Measurements from ENCODE around the gene PHACTR3. TPM values are rescaled to one million over a fixed set of nuclear protein-coding genes. Genes with fewer than 3 reads are reported as not detected.

PHACTR3 gene
- polyA plus RNA-seq, 1 experiment: not detected

- no peak overlapping the region for H3K27ac ChIP-seq (ENCODE audit: low read depth, low read length)
- DNase-seq (ENCODE audit: low read depth, low spot score): no peak
- ChIA-PET POLR2A (no interaction called here), CTCF (no interaction called here)
- TF ChIP-seq, protein P1, sequence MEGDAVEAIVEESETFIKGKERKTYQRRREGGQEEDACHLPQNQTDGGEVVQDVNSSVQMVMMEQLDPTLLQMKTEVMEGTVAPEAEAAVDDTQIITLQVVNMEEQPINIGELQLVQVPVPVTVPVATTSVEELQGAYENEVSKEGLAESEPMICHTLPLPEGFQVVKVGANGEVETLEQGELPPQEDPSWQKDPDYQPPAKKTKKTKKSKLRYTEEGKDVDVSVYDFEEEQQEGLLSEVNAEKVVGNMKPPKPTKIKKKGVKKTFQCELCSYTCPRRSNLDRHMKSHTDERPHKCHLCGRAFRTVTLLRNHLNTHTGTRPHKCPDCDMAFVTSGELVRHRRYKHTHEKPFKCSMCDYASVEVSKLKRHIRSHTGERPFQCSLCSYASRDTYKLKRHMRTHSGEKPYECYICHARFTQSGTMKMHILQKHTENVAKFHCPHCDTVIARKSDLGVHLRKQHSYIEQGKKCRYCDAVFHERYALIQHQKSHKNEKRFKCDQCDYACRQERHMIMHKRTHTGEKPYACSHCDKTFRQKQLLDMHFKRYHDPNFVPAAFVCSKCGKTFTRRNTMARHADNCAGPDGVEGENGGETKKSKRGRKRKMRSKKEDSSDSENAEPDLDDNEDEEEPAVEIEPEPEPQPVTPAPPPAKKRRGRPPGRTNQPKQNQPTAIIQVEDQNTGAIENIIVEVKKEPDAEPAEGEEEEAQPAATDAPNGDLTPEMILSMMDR (IDR thresholded peaks at IDR 0.05; ENCODE audit: low read depth, low read length): no peak
- no peaks in the 10 kb centered on the region for H3K27me3 ChIP-seq (ENCODE audit: control insufficient read depth, insufficient read depth, low read length)
- H3K9me3 ChIP-seq (ENCODE audit: control insufficient read depth, insufficient read depth, low read length): peaks cover 18% of the 10 kb centered on the region
- H3K4me3 ChIP-seq (ENCODE audit: low read depth, low read length): no peak overlapping the region
These were observed 132.8 kb downstream of the PHACTR3 start for GRCh38 chr20:59737073-59737666.

GRCh38 chr20:59737816-59738215 lies 133.5 kb downstream of the PHACTR3 start:
- Histone ChIP-seq H3K9me3 (ENCODE audit: control insufficient read depth, insufficient read depth, low read length) (peaks cover 25% of the 10 kb centered on the region), H3K27me3 (ENCODE audit: control insufficient read depth, insufficient read depth, low read length) (no peaks in the 10 kb centered on the region), H3K27ac (ENCODE audit: low read depth, low read length) (no peak overlapping the region), H3K4me3 (ENCODE audit: low read depth, low read length) (no peak overlapping the region)
- TF ChIP-seq, protein P1 (IDR thresholded peaks at IDR 0.05; ENCODE audit: low read depth, low read length): no peak
- ChIA-PET POLR2A (no interaction called here), CTCF (no interaction called here)
- no peak for DNase-seq (ENCODE audit: low read depth, low spot score)

DNA sequence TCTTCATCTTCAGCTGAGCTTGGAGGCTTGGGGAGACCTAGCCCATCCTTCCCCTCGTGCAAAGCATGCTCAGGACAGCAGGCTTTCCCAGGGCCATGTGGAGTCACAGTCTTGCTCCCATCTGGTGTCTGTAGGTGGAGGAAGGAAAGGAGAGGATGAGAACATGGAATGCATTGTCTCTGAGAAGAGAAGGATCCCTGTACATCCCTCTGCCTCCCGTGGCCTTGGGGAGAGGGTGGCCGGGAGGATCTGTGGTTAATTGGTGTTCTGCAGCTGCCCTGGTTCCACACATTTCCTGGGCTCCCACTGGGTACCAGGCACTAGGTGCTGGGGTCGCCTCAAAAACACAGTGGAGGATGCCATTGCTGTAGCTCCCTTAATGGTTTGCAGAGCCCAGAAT lies 134.5 kb downstream of the PHACTR3 start:
- Histone ChIP-seq H3K27ac (ENCODE audit: low read depth, low read length) (no peak overlapping the region), H3K9me3 (ENCODE audit: control insufficient read depth, insufficient read depth, low read length) (peaks cover 35% of the 10 kb centered on the region), H3K27me3 (ENCODE audit: control insufficient read depth, insufficient read depth, low read length) (no peaks in the 10 kb centered on the region), H3K4me3 (ENCODE audit: low read depth, low read length) (no peak overlapping the region)
- POLR2A ChIA-PET: no interaction called here
- CTCF ChIA-PET: no interaction called here
- DNase-seq (ENCODE audit: low read depth, low spot score): no peak
- TF ChIP-seq, protein P1 (IDR thresholded peaks at IDR 0.05; ENCODE audit: low read depth, low read length): no peak

DNA sequence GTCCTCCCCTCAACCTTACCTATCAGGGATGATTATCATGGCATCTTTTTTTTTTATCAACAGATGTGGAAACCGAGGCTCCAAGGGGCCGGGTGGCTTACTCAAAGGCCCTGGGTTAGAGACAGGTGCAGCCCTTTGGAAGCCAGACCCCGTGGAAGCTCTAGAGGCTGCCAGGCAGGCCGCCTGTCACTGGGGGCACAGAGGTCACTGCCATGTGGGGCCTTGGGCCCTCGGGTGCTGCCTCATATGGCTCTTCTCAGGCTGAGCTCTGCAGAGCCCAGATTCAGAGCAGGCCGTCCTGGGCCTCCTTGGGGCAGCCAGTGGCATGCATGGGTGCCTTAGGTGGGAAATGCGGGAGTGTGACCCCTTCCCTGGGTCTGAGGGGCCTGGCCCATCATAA lies 136.3 kb downstream of the PHACTR3 start:
- no peaks in the 10 kb centered on the region for H3K27me3 ChIP-seq (ENCODE audit: control insufficient read depth, insufficient read depth, low read length)
- H3K4me3 ChIP-seq (ENCODE audit: low read depth, low read length): no peak overlapping the region
- ChIA-PET POLR2A (no interaction called here), CTCF (no interaction called here)
- peaks cover 52% of the 10 kb centered on the region for H3K9me3 ChIP-seq (ENCODE audit: control insufficient read depth, insufficient read depth, low read length)
- H3K27ac ChIP-seq (ENCODE audit: low read depth, low read length): no peak overlapping the region
- no peak for DNase-seq (ENCODE audit: low read depth, low spot score)
- TF ChIP-seq, protein P1 (IDR thresholded peaks at IDR 0.05; ENCODE audit: low read depth, low read length): no peak

- H3K4me3 ChIP-seq (ENCODE audit: low read depth, low read length): no peak overlapping the region
- no peak for DNase-seq (ENCODE audit: low read depth, low spot score)
- H3K27ac ChIP-seq (ENCODE audit: low read depth, low read length): no peak overlapping the region
- TF ChIP-seq, protein P1 (IDR thresholded peaks at IDR 0.05; ENCODE audit: low read depth, low read length): no peak
- H3K27me3 ChIP-seq (ENCODE audit: control insufficient read depth, insufficient read depth, low read length): no peaks in the 10 kb centered on the region
- CTCF ChIA-PET: no interaction called here
- peaks cover 54% of the 10 kb centered on the region for H3K9me3 ChIP-seq (ENCODE audit: control insufficient read depth, insufficient read depth, low read length)
- POLR2A ChIA-PET: no interaction called here
These were observed 136.7 kb downstream of the PHACTR3 start for GRCh38 chr20:59741073-59741472.

Data from AG04450 (cell line).